HEK293 (cell line): ENCODE results near the gene TSBP1.

Source experiments
- CTCF ChIA-PET: fragments of 350-600 bp; formaldehyde crosslinking; extraction: SDS; loops from one replicate; lab custom pipeline; 2021; ENCODE audit warnings: antibody characterized with exemption; lab: Yijun Ruan, JAX
- POLR2A ChIA-PET: fragments of 300-600 bp; formaldehyde crosslinking; extraction: SDS; loops from one replicate; lab custom pipeline; 2020; ENCODE audit warnings: antibody characterized with exemption, inconsistent platforms; lab: Yijun Ruan, JAX
- H3K27ac ChIP-seq: fragments of 200-500 bp; sonication (Bioruptor generic); 2 replicates; pipeline ENCODE4 v1.5.1; 2014; ENCODE audit warnings: low read depth, low read length, control low read depth, inconsistent platforms; ENCODE audit errors: extremely low read depth
- H3K36me3 ChIP-seq, 2 experiments: fragments of 200-500 bp in 1 of 2; sonication (Bioruptor generic) in 1 of 2; 1 replicate in 1 of 2; 2 replicates in 1 of 2; pipeline ENCODE4 v1.5.1; 2014 to 2017; ENCODE audit warnings: inconsistent platforms in 2 of 2, low read length in 2 of 2; ENCODE audit not compliant: control insufficient read depth in 2 of 2, insufficient read depth in 1 of 2
- H3K4me1 ChIP-seq: fragments of 200-500 bp; sonication (Bioruptor generic); 2 replicates; pipeline ENCODE4 v1.5.1; 2014; ENCODE audit warnings: mild to moderate bottlenecking, low read length, inconsistent platforms; ENCODE audit not compliant: control insufficient read depth, insufficient read depth
- H3K4me3 ChIP-seq: 2 replicates; pipeline ENCODE4 v1.5.1; 2011; ENCODE audit warnings: low read depth, mild to moderate bottlenecking, control low read depth, low read length, moderate library complexity
- H3K9me3 ChIP-seq: fragments of 200-500 bp; sonication (Bioruptor generic); 2 replicates; pipeline ENCODE4 v1.5.1; 2014; ENCODE audit warnings: low read depth, low read length, inconsistent platforms; ENCODE audit not compliant: control insufficient read depth, insufficient read depth
- HOXA7 ChIP-seq: sonication (generic); formaldehyde crosslinking; IDR thresholded peaks from 2 replicates; pipeline ENCODE4 v1.8.1; 2022; ENCODE audit warnings: missing genetic modification reagents, borderline replicate concordance
- KLF7 ChIP-seq: fragments of 450-650 bp; formaldehyde crosslinking; IDR thresholded peaks from 2 replicates; pipeline ENCODE4 v1.5.1; 2016; ENCODE audit warnings: missing biosample characterization, missing genetic modification characterization, borderline replicate concordance
- PRDM1 ChIP-seq: fragments of 450-650 bp; formaldehyde crosslinking; IDR thresholded peaks from 2 replicates; pipeline ENCODE4; 2016; ENCODE audit warnings: missing biosample characterization, missing genetic modification characterization
- SP3 ChIP-seq: fragments of 450-650 bp; formaldehyde crosslinking; IDR thresholded peaks from 2 replicates; pipeline ENCODE4 v1.5.1; 2016; ENCODE audit warnings: missing biosample characterization, missing genetic modification characterization
- ZFP41 ChIP-seq: fragments of 450-650 bp; formaldehyde crosslinking; IDR thresholded peaks from 2 replicates; pipeline ENCODE4 v1.5.1; 2016; ENCODE audit warnings: missing biosample characterization, missing genetic modification characterization, borderline replicate concordance
- ZFP69B ChIP-seq: fragments of 450-650 bp; formaldehyde crosslinking; IDR thresholded peaks from 2 replicates; pipeline ENCODE4 v1.5.1; 2016; ENCODE audit warnings: missing biosample characterization, missing genetic modification characterization
- ZNF133 ChIP-seq: fragments of 450-650 bp; formaldehyde crosslinking; IDR thresholded peaks from 2 replicates; pipeline ENCODE4 v1.5.1; 2016; ENCODE audit warnings: missing biosample characterization, missing genetic modification characterization
- ZNF16 ChIP-seq: fragments of 450-650 bp; formaldehyde crosslinking; IDR thresholded peaks from 2 replicates; pipeline ENCODE4 v1.5.1; 2016; ENCODE audit warnings: low read depth, missing biosample characterization, missing genetic modification characterization
- ZNF175 ChIP-seq: fragments of 450-650 bp; formaldehyde crosslinking; IDR thresholded peaks from 2 replicates; pipeline ENCODE4 v1.5.1; 2016; ENCODE audit warnings: missing biosample characterization, missing genetic modification characterization
- ZNF223 ChIP-seq: fragments of 450-650 bp; formaldehyde crosslinking; IDR thresholded peaks from 2 replicates; pipeline ENCODE4 v1.5.1; 2016; ENCODE audit warnings: missing biosample characterization, missing genetic modification characterization
- ZNF266 ChIP-seq: fragments of 450-650 bp; formaldehyde crosslinking; IDR thresholded peaks from 2 replicates; pipeline ENCODE4 v1.5.1; 2016; ENCODE audit warnings: missing biosample characterization, missing genetic modification characterization, low read depth
- ZNF423 ChIP-seq: fragments of 450-650 bp; formaldehyde crosslinking; IDR thresholded peaks from 2 replicates; pipeline ENCODE4 v1.5.1; 2016; ENCODE audit warnings: missing biosample characterization, missing genetic modification characterization
- ZNF449 ChIP-seq: fragments of 450-650 bp; formaldehyde crosslinking; IDR thresholded peaks from 2 replicates; pipeline ENCODE4 v1.5.1; 2017; ENCODE audit warnings: missing biosample characterization, mild to moderate bottlenecking, missing genetic modification characterization, moderate library complexity
- ZNF488 ChIP-seq: fragments of 450-650 bp; formaldehyde crosslinking; IDR thresholded peaks from 2 replicates; pipeline ENCODE4 v1.5.1; 2016; ENCODE audit warnings: missing biosample characterization, missing genetic modification characterization
- ZNF521 ChIP-seq: fragments of 450-650 bp; formaldehyde crosslinking; IDR thresholded peaks from 2 replicates; pipeline ENCODE4 v1.5.1; 2017; ENCODE audit warnings: missing biosample characterization, mild to moderate bottlenecking, missing genetic modification characterization
- ZNF529 ChIP-seq: fragments of 450-650 bp; formaldehyde crosslinking; IDR thresholded peaks from 2 replicates; pipeline ENCODE4 v1.5.1; 2017; ENCODE audit warnings: missing genetic modification characterization, missing biosample characterization; ENCODE audit not compliant: insufficient replicate concordance
- ZNF555 ChIP-seq: fragments of 450-650 bp; formaldehyde crosslinking; conservative IDR thresholded peaks from 2 replicates; pipeline ENCODE4 v1.5.1; 2017; ENCODE audit warnings: missing biosample characterization, mild to moderate bottlenecking, missing genetic modification characterization, inconsistent platforms
- ZNF560 ChIP-seq: fragments of 450-650 bp; formaldehyde crosslinking; IDR thresholded peaks from 2 replicates; pipeline ENCODE4 v1.5.1; 2017; ENCODE audit warnings: missing biosample characterization, missing genetic modification characterization, borderline replicate concordance
- ZNF571 ChIP-seq: fragments of 450-650 bp; formaldehyde crosslinking; IDR thresholded peaks from 2 replicates; pipeline ENCODE4 v1.5.0; 2017; ENCODE audit warnings: missing biosample characterization, missing genetic modification characterization
- ZNF692 ChIP-seq: fragments of 450-650 bp; formaldehyde crosslinking; IDR thresholded peaks from 2 replicates; pipeline ENCODE4 v1.5.1; 2016; ENCODE audit warnings: missing biosample characterization, missing genetic modification characterization
- ZNF701 ChIP-seq: fragments of 450-650 bp; formaldehyde crosslinking; IDR thresholded peaks from 2 replicates; pipeline ENCODE4 v1.5.1; 2016; ENCODE audit warnings: missing biosample characterization, missing genetic modification characterization
- ZNF704 ChIP-seq: fragments of 450-650 bp; formaldehyde crosslinking; IDR thresholded peaks from 2 replicates; pipeline ENCODE4 v1.5.1; 2016; ENCODE audit warnings: missing biosample characterization, missing genetic modification characterization
- ZNF792 ChIP-seq: fragments of 450-650 bp; formaldehyde crosslinking; IDR thresholded peaks from 2 replicates; pipeline ENCODE4 v1.5.1; 2016; ENCODE audit warnings: missing biosample characterization, missing genetic modification characterization
- ZSCAN16 ChIP-seq: fragments of 450-650 bp; formaldehyde crosslinking; IDR thresholded peaks from 2 replicates; pipeline ENCODE4 v1.5.1; 2016; ENCODE audit warnings: missing biosample characterization, missing genetic modification characterization
- TF ChIP-seq, protein P1 (sequence below): fragments of 450-650 bp; formaldehyde crosslinking; IDR thresholded peaks from 2 replicates; pipeline ENCODE4 v1.5.1; 2016; ENCODE audit warnings: missing biosample characterization, missing genetic modification characterization, borderline replicate concordance
- TF ChIP-seq, protein P2 (sequence below): fragments of 450-650 bp; IDR thresholded peaks from 2 replicates; pipeline ENCODE4 v1.5.1; 2018; ENCODE audit warnings: missing biosample characterization, mild to moderate bottlenecking, missing genetic modification characterization

The TSBP1 gene

DNA sequence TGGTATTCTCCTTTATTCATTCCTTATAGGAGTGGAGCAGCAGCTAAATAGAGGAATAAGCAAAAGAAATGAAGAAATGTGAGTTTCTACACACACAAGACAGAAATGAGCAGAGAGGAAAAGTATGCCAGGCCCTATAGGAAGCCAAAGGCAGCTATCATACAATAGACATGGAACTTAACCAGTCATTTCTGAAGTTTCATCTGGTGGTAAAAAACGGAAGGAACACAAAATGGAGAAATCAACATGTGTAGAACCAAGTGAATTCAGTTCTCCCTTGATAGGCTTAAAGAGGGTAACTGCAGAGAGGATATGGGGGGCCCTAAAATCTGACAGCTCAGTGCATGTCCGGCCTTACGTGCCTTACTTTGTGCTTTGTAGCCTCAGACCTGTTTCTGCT lies 44.6 kb downstream of the TSBP1 start:
- no peaks in the 10 kb centered on the region for H3K9me3 ChIP-seq
- no peaks in the 10 kb centered on the region for H3K36me3 ChIP-seq
- peaks cover 8% of the 10 kb centered on the region; the same call in 1 of the 2 replicates for H3K4me1 ChIP-seq
- POLR2A ChIA-PET, result no interaction called here
- TF ChIP-seq SP3 (tag by site-specific recombination) (no peak), ZNF555 (no peak), ZSCAN16 (tag by site-specific recombination) (no peak), ZNF133 (no peak), ZNF560 (tag by site-specific recombination) (no peak), ZNF423 (tag by site-specific recombination) (no peak), ZNF449 (tag by site-specific recombination) (no peak), ZNF571 (tag by site-specific recombination) (no peak), ZNF792 (no peak), KLF7 (no peak), ZNF529 (no peak), ZNF16 (no peak), HOXA7 (CRISPR knock-in tag) (no peak), ZNF266 (no peak)
- TF ChIP-seq, protein P1, sequence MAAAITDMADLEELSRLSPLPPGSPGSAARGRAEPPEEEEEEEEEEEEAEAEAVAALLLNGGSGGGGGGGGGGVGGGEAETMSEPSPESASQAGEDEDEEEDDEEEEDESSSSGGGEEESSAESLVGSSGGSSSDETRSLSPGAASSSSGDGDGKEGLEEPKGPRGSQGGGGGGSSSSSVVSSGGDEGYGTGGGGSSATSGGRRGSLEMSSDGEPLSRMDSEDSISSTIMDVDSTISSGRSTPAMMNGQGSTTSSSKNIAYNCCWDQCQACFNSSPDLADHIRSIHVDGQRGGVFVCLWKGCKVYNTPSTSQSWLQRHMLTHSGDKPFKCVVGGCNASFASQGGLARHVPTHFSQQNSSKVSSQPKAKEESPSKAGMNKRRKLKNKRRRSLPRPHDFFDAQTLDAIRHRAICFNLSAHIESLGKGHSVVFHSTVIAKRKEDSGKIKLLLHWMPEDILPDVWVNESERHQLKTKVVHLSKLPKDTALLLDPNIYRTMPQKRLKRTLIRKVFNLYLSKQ (tag by site-specific recombination), result no peak
- TF ChIP-seq, protein P2, sequence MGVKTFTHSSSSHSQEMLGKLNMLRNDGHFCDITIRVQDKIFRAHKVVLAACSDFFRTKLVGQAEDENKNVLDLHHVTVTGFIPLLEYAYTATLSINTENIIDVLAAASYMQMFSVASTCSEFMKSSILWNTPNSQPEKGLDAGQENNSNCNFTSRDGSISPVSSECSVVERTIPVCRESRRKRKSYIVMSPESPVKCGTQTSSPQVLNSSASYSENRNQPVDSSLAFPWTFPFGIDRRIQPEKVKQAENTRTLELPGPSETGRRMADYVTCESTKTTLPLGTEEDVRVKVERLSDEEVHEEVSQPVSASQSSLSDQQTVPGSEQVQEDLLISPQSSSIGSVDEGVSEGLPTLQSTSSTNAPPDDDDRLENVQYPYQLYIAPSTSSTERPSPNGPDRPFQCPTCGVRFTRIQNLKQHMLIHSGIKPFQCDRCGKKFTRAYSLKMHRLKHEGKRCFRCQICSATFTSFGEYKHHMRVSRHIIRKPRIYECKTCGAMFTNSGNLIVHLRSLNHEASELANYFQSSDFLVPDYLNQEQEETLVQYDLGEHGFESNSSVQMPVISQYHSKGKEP (tag by site-specific recombination), result no peak
- TF ChIP-seq, all 188 proteins: peak for 0
- Histone ChIP-seq H3K4me3 (no peak overlapping the region), H3K27ac (no peak overlapping the region)
- CTCF ChIA-PET, result interaction anchor here (0.5 kb wide), 1 partner anchor 432 kb away, joined by 3 read pairs; no protein-coding TSS in a partner anchor

GRCh38 chr6:32318501-32318900 lies 53.2 kb downstream of the TSBP1 start:
- no peak overlapping the region for H3K4me3 ChIP-seq
- CTCF ChIA-PET, result interaction anchor here (0.8 kb wide), 1 partner anchor 963 kb away, joined by 3 read pairs; no protein-coding TSS in a partner anchor
- POLR2A ChIA-PET, result no interaction called here
- H3K4me1 ChIP-seq, result 0 out of 2 replicates have a peak, but pooled peaks cover 2% of the 10 kb centered on the region
- H3K9me3 ChIP-seq, result no peaks in the 10 kb centered on the region
- no peaks in the 10 kb centered on the region for H3K36me3 ChIP-seq
- H3K27ac ChIP-seq, result no peak overlapping the region
- TF ChIP-seq ZNF692 (tag by site-specific recombination) (no peak), ZNF223 (tag by site-specific recombination) (no peak), ZFP69B (tag by site-specific recombination) (no peak), ZNF488 (tag by site-specific recombination) (no peak), ZFP41 (tag by site-specific recombination) (no peak), ZNF701 (tag by site-specific recombination) (no peak), ZNF704 (tag by site-specific recombination) (no peak), ZNF521 (tag by site-specific recombination) (no peak), ZNF175 (tag by site-specific recombination) (no peak), PRDM1 (tag by site-specific recombination) (no peak)
